Renal cortex interstitium (tissue), 11 donors: ENCODE results near the gene PTCD3. TPM values are rescaled to one million over a fixed set of nuclear protein-coding genes. Genes with fewer than 3 reads are reported as not detected.

ENCODE experiments used
- DNase-seq, 11 donors: peaks; one replicate each; pipeline ENCODE4 v3.0.0-alpha.2; 2013; ENCODE audit warnings: low read depth in 9 of 11, low spot score in 4 of 11; ENCODE audit errors: extremely low read depth in 1 of 11
- polyA plus RNA-seq, 3 donors: library from polyadenylated mRNA; unstranded; fragments of 120-200 nt; gene quantifications; one replicate each; pipeline ENCODE4 v1.2.1, GENCODE V29; 2013; ENCODE audit not compliant: insufficient read length in 3 of 3

The PTCD3 gene
- polyA plus RNA-seq, 3 donors = 117 to 155 (median 139) TPM

GRCh38 chr2:86074811-86075210, 31.2 kb upstream of the PTCD3 start:
- DNase-seq = no peak

GRCh38 chr2:86075886-86076285, 30.1 kb upstream of the PTCD3 start:
- DNase-seq = no peak

- peak in 6 of 11 donors; percentile 1 to 22 (median 14) for DNase-seq
Measured at GRCh38 chr2:86078774-86079545, 27.1 kb upstream of the PTCD3 start.

GRCh38 chr2:86079981-86080911, 25.8 kb upstream of the PTCD3 start:
- peak; percentile 17 to 67 (median 31) for DNase-seq

- DNase-seq = no peak
Measured at GRCh38 chr2:86081724-86082123, 24.3 kb upstream of the PTCD3 start.

- DNase-seq = no peak
Measured at GRCh38 chr2:86082756-86083155, 23.3 kb upstream of the PTCD3 start.

GRCh38 chr2:86087936-86088850, 17.8 kb upstream of the PTCD3 start:
- no peak for DNase-seq

- no peak for DNase-seq
Measured at GRCh38 chr2:86094229-86094628, 11.8 kb upstream of the PTCD3 start.

GRCh38 chr2:86097114-86097896, 8.7 kb upstream of the PTCD3 start:
- no peak for DNase-seq

GRCh38 chr2:86097913-86098312, 8.1 kb upstream of the PTCD3 start:
- DNase-seq = no peak

- DNase-seq = no peak
Measured at GRCh38 chr2:86102157-86102556, 3.9 kb upstream of the PTCD3 start.

GRCh38 chr2:86105252-86105968, 625 bp upstream of the PTCD3 start, which contains the start of gene POLR1A:
POLR1A (minus strand) TSS chr2:86105886; CDS start chr2:86105776, 110 bp downstream.
- peak; percentile 80 to 95 (median 88) for DNase-seq

- DNase-seq = no peak
Measured at GRCh38 chr2:86107031-86107430, 996 bp downstream of the PTCD3 start.

GRCh38 chr2:86118130-86118529, 12.1 kb downstream of the PTCD3 start:
- no peak for DNase-seq

GRCh38 chr2:86123328-86123925, 17.4 kb downstream of the PTCD3 start:
- DNase-seq = no peak

- DNase-seq = no peak
Measured at GRCh38 chr2:86124683-86125082, 18.6 kb downstream of the PTCD3 start.

GRCh38 chr2:86134709-86135108, 28.7 kb downstream of the PTCD3 start:
- no peak for DNase-seq
